Neural cell (in vitro differentiated cells): ENCODE results near the gene CDC42BPB. TPM values are rescaled to one million over a fixed set of nuclear protein-coding genes. Genes with fewer than 3 reads are reported as not detected.

ENCODE experiments used
- H2AFZ ChIP-seq: fragments of 200-600, 300-800 bp; sonication (generic), shearing (Covaris generic); 2 replicates; pipeline ENCODE4 v1.6.0; 2014; ENCODE audit warnings: low read depth, mild to moderate bottlenecking, antibody characterized with exemption, low read length, moderate library complexity
- H3F3A ChIP-seq: fragments of 200-600 bp; shearing (Covaris generic); 2 replicates; pipeline ENCODE4 v1.6.1; 2016; ENCODE audit warnings: mild to moderate bottlenecking, moderate library complexity, mixed read lengths, antibody characterized with exemption, low read length; ENCODE audit not compliant: insufficient read depth, poor library complexity, severe bottlenecking
- H3K27ac ChIP-seq: fragments of 200-600, 300-800 bp; sonication (generic), shearing (Covaris generic); 2 replicates; pipeline ENCODE4 v1.5.1; 2014; ENCODE audit warnings: mild to moderate bottlenecking, low read length, moderate library complexity
- H3K27me3 ChIP-seq: fragments of 300-800, 200-600 bp; sonication (generic), shearing (Covaris generic); 2 replicates; pipeline ENCODE4 v1.6.0; 2014; ENCODE audit warnings: mild to moderate bottlenecking, low read depth, low read length, moderate library complexity; ENCODE audit not compliant: insufficient read depth
- H3K36me3 ChIP-seq: fragments of 300-800, 200-600 bp; sonication (generic), shearing (Covaris generic); 2 replicates; pipeline ENCODE4 v1.5.1; 2014; ENCODE audit warnings: mild to moderate bottlenecking, antibody characterized with exemption, low read length, moderate library complexity; ENCODE audit not compliant: insufficient read depth
- H3K4me2 ChIP-seq: fragments of 300-800, 200-600 bp; sonication (generic), shearing (Covaris generic); 2 replicates; pipeline ENCODE4 v1.6.0; 2014; ENCODE audit warnings: mild to moderate bottlenecking, low read length
- H3K4me3 ChIP-seq: fragments of 300-800, 200-600 bp; sonication (generic), shearing (Covaris generic); 2 replicates; pipeline ENCODE4 v1.5.1; 2014; ENCODE audit warnings: mild to moderate bottlenecking, low read length, moderate library complexity
- H3K79me2 ChIP-seq: fragments of 200-600 bp; shearing (Covaris generic); replicated peaks from 2 replicates; pipeline ENCODE4 v1.6.0; 2014; ENCODE audit warnings: mild to moderate bottlenecking, low read length, moderate library complexity; ENCODE audit not compliant: insufficient read depth
- H3K9ac ChIP-seq: fragments of 300-800, 200-600 bp; sonication (generic), shearing (Covaris generic); 2 replicates; pipeline ENCODE4 v1.6.1; 2016; ENCODE audit warnings: mild to moderate bottlenecking, low read length, mixed read lengths
- H3K9me2 ChIP-seq: fragments of 200-600 bp; shearing (Covaris generic); 2 replicates; pipeline ENCODE4 v1.6.1; 2016; ENCODE audit warnings: mild to moderate bottlenecking, low read length, mixed read lengths; ENCODE audit not compliant: insufficient read depth
- H3K9me3 ChIP-seq: fragments of 200-600, 300-800 bp; sonication (generic), shearing (Covaris generic); 2 replicates; pipeline ENCODE4 v1.6.1; 2016; ENCODE audit warnings: mild to moderate bottlenecking, mixed run types, low read length, moderate library complexity, mixed read lengths
- H4K20me1 ChIP-seq: fragments of 200-600 bp; shearing (Covaris generic); 2 replicates; pipeline ENCODE4 v1.6.1; 2016; ENCODE audit warnings: mild to moderate bottlenecking, mixed run types; ENCODE audit not compliant: insufficient read depth
- CTCF ChIP-seq: fragments of 450-650 bp; IDR thresholded peaks from 2 replicates; pipeline ENCODE4 v1.5.1; 2014; ENCODE audit warnings: antibody characterized with exemption, mild to moderate bottlenecking, moderate library complexity; ENCODE audit not compliant: poor library complexity, severe bottlenecking
- EP300 ChIP-seq: fragments of 450-650 bp; conservative IDR thresholded peaks from 2 replicates; pipeline ENCODE4 v1.6.1; 2014; ENCODE audit warnings: antibody characterized with exemption, mild to moderate bottlenecking, moderate library complexity; ENCODE audit not compliant: poor library complexity, severe bottlenecking
- EZH2 ChIP-seq: fragments of 200-600, 300-800 bp; shearing (Covaris generic), sonication (generic); IDR thresholded peaks from 2 replicates; pipeline ENCODE4 v1.6.1; 2014; ENCODE audit warnings: antibody characterized with exemption, low read length, borderline replicate concordance, mild to moderate bottlenecking; ENCODE audit not compliant: insufficient read depth, poor library complexity, severe bottlenecking
- MXI1 ChIP-seq: fragments of 450-650 bp; conservative IDR thresholded peaks from 2 replicates; pipeline ENCODE4 v1.6.1; 2014; ENCODE audit warnings: antibody characterized with exemption, mild to moderate bottlenecking; ENCODE audit not compliant: poor library complexity, severe bottlenecking
- POLR2AphosphoS5 ChIP-seq: IDR thresholded peaks from 2 replicates; pipeline ENCODE4 v1.6.1; 2012
- RAD21 ChIP-seq: fragments of 450-650 bp; conservative IDR thresholded peaks from 2 replicates; pipeline ENCODE4 v1.6.1; 2014; ENCODE audit warnings: antibody characterized with exemption, mild to moderate bottlenecking, moderate library complexity
- REST ChIP-seq: IDR thresholded peaks from 2 replicates; pipeline ENCODE4 v1.6.1; 2012; ENCODE audit warnings: borderline replicate concordance
- SMC3 ChIP-seq: fragments of 450-650 bp; conservative IDR thresholded peaks from 2 replicates; pipeline ENCODE4 v1.6.1; 2014; ENCODE audit warnings: antibody characterized with exemption, mild to moderate bottlenecking, moderate library complexity; ENCODE audit not compliant: poor library complexity
- TAF1 ChIP-seq: IDR thresholded peaks from 2 replicates; pipeline ENCODE4 v1.6.1; 2012; ENCODE audit warnings: low read depth
- polyA plus RNA-seq: library from polyadenylated mRNA; depleted of rRNA; stranded (reverse); fragments of >200 nt; gene quantifications from 2 replicates; pipeline ENCODE4 v1.2.3, GENCODE V29; 2014

CDC42BPB gene
- polyA plus RNA-seq, 1 donor from 2014 or later = 43.8 TPM

- H3K9me2 ChIP-seq = no peaks in the 10 kb centered on the region
- H2AFZ ChIP-seq = no peak overlapping the region
- H3K4me3 ChIP-seq = no peak overlapping the region
- H3K9ac ChIP-seq = no peak overlapping the region
- peaks cover 7% of the 10 kb centered on the region for H3K36me3 ChIP-seq
- H3K27ac ChIP-seq = no peak overlapping the region
- H4K20me1 ChIP-seq = no peaks in the 10 kb centered on the region
- H3K4me2 ChIP-seq = no peak overlapping the region
- no peak for TF ChIP-seq POLR2AphosphoS5
- TF ChIP-seq EP300 = no peak
- TF ChIP-seq TAF1 = no peak
- TF ChIP-seq REST = no peak
- TF ChIP-seq CTCF = no peak
- no peak for TF ChIP-seq SMC3
- TF ChIP-seq RAD21 = no peak
- TF ChIP-seq MXI1 = no peak
- no peak for TF ChIP-seq EZH2
- no peaks in the 10 kb centered on the region for H3K79me2 ChIP-seq
- no peaks in the 10 kb centered on the region for H3K27me3 ChIP-seq
- no peaks in the 10 kb centered on the region for H3F3A ChIP-seq
- H3K9me3 ChIP-seq = no peaks in the 10 kb centered on the region
These were observed 150.6 kb downstream of the CDC42BPB start for GRCh38 chr14:102906616-102907302.

GRCh38 chr14:102905116-102906108 is 151.9 kb downstream of the CDC42BPB start:
- H3K9me3 ChIP-seq = no peaks in the 10 kb centered on the region
- H3K79me2 ChIP-seq = no peaks in the 10 kb centered on the region
- H2AFZ ChIP-seq = no peak overlapping the region
- peaks cover 7% of the 10 kb centered on the region for H3K36me3 ChIP-seq
- H3K9me2 ChIP-seq = no peaks in the 10 kb centered on the region
- TF ChIP-seq EZH2 (no peak), RAD21 (no peak), MXI1 (no peak), EP300 (no peak), SMC3 (no peak), CTCF (no peak), TAF1 (no peak), REST (no peak), POLR2AphosphoS5 (no peak)
- H3K4me3 ChIP-seq = no peak overlapping the region
- no peak overlapping the region for H3K9ac ChIP-seq
- H3K27ac ChIP-seq = no peak overlapping the region
- H3K27me3 ChIP-seq = no peaks in the 10 kb centered on the region
- H3F3A ChIP-seq = no peaks in the 10 kb centered on the region
- no peaks in the 10 kb centered on the region for H4K20me1 ChIP-seq
- H3K4me2 ChIP-seq = no peak overlapping the region
